Stimulated activated CD4-positive, alpha-beta T cell treated with anti-CD3 and anti-CD28 coated beads, Interleukin-2, amount 100 ng/mL, for 4 hours (primary cell): ENCODE data around the gene ALDH1A2.

Source experiments
- DNase-seq: peaks from one replicate; pipeline ENCODE4 v3.0.0-alpha.2; 2020; ENCODE audit warnings: low read depth

The ALDH1A2 gene

GRCh38 chr15:57943171-57943570 is 122.3 kb downstream of the ALDH1A2 start:
- DNase-seq, result no peak

GRCh38 chr15:57941816-57942215 is 123.7 kb downstream of the ALDH1A2 start:
- no peak for DNase-seq

DNA sequence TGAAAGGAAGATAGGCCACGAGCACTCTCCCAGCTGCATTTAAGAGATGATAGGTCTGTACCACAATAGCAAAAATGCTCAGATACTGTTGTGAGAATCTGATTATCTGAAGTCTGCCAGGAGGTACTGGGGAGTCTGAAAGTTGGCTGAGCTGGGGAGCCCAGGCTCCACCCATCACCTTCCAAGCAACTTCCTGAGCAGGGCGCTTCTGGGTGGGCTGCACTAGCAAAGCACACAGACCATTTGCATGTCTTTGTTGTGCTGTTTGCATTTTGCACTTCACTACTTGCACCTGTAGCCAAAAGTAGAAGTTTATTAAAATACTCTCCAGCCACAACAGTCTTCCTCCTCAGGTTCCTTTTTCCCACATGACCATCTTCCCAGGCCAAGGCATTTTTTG is 133.2 kb downstream of the ALDH1A2 start:
- DNase-seq, result no peak

- no peak for DNase-seq
Measured at GRCh38 chr15:57931570-57931969, 133.9 kb downstream of the ALDH1A2 start.

GRCh38 chr15:57927091-57927631 is 138.3 kb downstream of the ALDH1A2 start:
- no peak for DNase-seq

- no peak for DNase-seq
Measured at GRCh38 chr15:57925650-57926049, 139.9 kb downstream of the ALDH1A2 start.

- DNase-seq, result no peak
Measured at GRCh38 chr15:57924598-57924997, 140.9 kb downstream of the ALDH1A2 start.

GRCh38 chr15:57923750-57924149 is 141.8 kb downstream of the ALDH1A2 start:
- no peak for DNase-seq

- DNase-seq, result no peak
Measured at GRCh38 chr15:57923306-57923705, 142.2 kb downstream of the ALDH1A2 start.

GRCh38 chr15:57922776-57923175 is 142.7 kb downstream of the ALDH1A2 start:
- DNase-seq, result no peak

GRCh38 chr15:57921371-57921770 is 144.1 kb downstream of the ALDH1A2 start:
- DNase-seq, result no peak

- DNase-seq, result no peak
Measured at GRCh38 chr15:57920911-57921310, 144.6 kb downstream of the ALDH1A2 start.

GRCh38 chr15:57919754-57920153 is 145.8 kb downstream of the ALDH1A2 start:
- no peak for DNase-seq

- no peak for DNase-seq
Measured at GRCh38 chr15:57917998-57918397, 147.5 kb downstream of the ALDH1A2 start.

DNA sequence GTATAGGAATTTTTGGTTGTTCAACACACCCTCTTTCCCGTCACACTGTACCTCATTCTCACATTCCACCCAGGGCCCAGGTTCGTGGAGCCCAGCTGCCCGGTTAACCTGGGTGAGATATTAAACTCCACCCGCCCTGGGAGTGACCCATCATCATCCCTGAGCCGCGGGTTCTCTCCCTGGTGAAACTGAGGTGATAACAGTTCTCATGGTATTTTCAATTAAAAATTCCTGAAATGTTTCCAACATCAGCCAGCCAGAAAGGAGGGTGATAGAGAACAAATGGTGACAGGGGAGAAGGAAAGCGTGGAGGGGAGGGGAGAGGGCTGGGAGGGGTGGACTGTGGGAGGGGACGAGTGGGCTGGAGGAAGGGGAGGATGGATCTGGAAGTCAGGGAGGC is 148.8 kb downstream of the ALDH1A2 start:
- no peak for DNase-seq

GRCh38 chr15:57915827-57916531 is 149.5 kb downstream of the ALDH1A2 start:
- no peak for DNase-seq

DNA sequence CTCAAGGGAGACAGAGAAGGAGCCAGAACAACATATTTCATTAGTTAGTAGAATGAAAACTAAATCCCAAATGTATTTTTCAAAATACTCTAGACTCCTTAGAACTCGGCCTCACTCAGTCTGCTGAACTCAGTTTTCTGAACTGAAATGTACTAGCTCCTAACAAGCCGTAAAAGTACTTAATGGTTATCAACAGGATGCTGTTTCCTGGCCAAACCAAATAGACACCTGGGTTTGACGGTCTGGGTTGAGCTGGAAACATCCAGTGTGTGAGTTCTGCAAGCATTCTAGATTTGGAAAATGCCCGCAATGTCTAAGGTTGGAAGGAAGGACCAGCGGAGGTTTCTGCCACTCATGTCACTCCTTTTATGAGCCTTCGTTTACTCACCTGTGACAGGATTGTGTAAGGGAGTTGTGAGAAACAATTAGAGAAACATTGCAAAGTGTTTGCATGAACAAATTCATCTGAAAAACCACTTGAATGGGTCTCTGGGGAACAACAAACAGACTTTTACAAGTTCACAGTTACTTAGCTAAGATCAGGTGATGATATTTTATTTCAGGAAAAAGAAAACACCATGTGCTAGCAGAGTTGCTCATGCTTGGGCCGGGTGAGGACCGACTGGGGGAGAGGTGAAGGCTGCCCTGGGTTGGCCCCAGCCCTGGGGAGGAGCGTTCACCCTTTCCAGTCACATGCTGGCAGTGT is 151.0 kb downstream of the ALDH1A2 start:
- no peak for DNase-seq

DNA sequence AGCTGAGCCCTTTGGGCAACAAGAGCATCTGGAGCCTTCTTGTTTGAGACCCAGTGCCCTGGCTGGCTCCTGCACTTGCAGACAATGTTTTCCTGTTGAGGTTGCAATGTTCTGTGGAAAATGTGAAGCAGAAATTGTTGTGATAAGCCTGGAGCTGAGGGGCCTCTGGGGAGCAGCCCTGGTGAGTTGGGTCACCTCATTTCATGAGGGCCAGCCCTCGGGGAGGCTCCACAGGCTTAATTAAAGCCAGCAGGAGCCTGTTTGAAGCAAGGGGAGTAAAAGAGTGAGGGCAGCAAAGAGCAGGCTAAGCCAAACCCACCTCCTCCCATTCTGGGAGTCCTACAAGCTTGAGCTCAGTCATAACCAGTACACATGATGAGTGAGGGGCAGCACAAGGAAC is 154.3 kb downstream of the ALDH1A2 start:
- no peak for DNase-seq

DNA sequence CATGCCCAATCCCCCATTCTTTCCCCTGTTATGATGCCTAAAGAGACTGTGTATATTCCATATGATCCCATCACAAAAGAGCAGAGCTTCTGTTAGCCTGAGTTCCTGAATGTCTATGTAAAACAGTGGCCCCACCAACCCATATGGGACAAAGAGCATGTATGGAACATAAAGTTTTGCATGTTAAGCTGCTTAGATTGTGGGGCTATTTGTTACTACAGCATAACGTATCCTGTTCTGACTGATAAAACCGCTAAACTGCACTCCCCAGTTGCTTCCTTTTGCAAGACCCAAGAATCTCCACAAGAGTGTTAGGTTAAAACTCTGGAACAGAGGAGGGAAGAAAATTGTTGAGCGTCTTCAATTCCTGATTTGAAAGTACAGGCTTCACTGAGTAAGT is 154.8 kb downstream of the ALDH1A2 start:
- no peak for DNase-seq

DNA sequence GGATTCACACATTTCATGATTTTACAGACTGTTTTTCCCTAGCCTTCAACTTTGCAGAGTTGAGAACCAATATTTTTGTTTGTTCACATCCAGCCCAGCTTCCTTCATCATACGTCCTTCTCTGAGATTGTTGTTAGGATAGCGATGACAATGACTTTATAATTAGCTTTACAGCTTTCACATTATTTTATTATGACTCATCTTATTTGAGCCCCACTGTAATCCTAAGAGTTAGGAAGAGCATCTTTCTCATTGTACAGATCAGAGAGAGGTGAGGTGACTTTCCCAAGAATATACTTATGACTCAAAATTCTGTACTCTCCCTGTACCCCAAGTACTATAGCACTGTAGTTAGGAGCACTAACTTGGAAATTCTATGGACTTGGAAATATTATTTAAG is 156.1 kb downstream of the ALDH1A2 start:
- no peak for DNase-seq

DNA sequence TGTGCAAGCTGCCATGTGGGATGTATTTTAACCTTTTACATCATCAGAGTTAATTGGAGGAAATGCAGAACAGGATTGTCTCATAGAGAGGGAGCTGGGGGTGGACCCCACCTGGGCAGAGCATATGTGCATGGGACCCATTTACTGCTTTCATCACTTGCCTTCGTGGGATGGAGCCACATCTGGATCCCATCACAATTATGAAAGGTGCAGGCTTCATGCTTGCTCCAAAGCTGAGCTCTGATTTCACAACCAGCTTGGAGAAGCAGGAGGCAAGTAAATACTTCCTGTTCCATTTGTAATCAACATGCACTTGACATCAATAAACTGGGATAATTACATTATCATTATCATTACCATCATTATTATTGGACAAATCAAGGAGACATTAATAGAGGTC is 161.9 kb downstream of the ALDH1A2 start:
- DNase-seq, result no peak
